Calu3 (cell line): ENCODE measurements around the gene ARL15. TPM values are rescaled to one million over a fixed set of nuclear protein-coding genes. Genes with fewer than 3 reads are reported as not detected.

Source experiments
- BruUV-seq: library from RNA; stranded (reverse); fragments of 400-500 nt; replicated peaks from 2 replicates; lab custom pipeline; 2021; lab: Mats Ljungman, UMichigan
- CTCF ChIA-PET: fragments of 300-600 bp; sonication (Branson Sonifier 250); formaldehyde crosslinking; loops from one replicate; lab custom pipeline; 2022; ENCODE audit warnings: antibody characterized with exemption; lab: Charles Lee
- DNase-seq: peaks from one replicate; pipeline ENCODE4 v3.0.0; 2022
- H3K27ac Mint-ChIP-seq: one replicate; pipeline ENCODE4 v1.8.0; 2022; ENCODE audit warnings: mixed read lengths; ENCODE audit not compliant: unreplicated experiment
- H3K27me3 Mint-ChIP-seq: one replicate; pipeline ENCODE4 v1.8.0; 2022; ENCODE audit warnings: mixed read lengths; ENCODE audit not compliant: unreplicated experiment
- H3K36me3 Mint-ChIP-seq: one replicate; pipeline ENCODE4 v1.8.0; 2022; ENCODE audit warnings: mild to moderate bottlenecking, moderate library complexity, mixed read lengths; ENCODE audit not compliant: insufficient read depth, unreplicated experiment
- H3K4me1 Mint-ChIP-seq: one replicate; pipeline ENCODE4 v1.8.0; 2022; ENCODE audit warnings: mild to moderate bottlenecking, low read depth, mixed read lengths; ENCODE audit not compliant: unreplicated experiment
- H3K4me3 Mint-ChIP-seq: one replicate; pipeline ENCODE4 v1.8.0; 2022; ENCODE audit warnings: mild to moderate bottlenecking, low read depth, moderate library complexity, mixed read lengths; ENCODE audit not compliant: unreplicated experiment
- H3K9me3 Mint-ChIP-seq: one replicate; pipeline ENCODE4 v1.8.0; 2022; ENCODE audit warnings: low read depth, mixed read lengths; ENCODE audit not compliant: unreplicated experiment
- intact Hi-C: fragments of 100-400 bp; cut with micrococcal nuclease; formaldehyde crosslinking; loops from one replicate; pipeline ENCODE4 v1.10.0; 2022; ENCODE audit not compliant: unreplicated experiment
- total RNA-seq: library from RNA; stranded (reverse); gene quantifications from 2 replicates; pipeline ENCODE4 v1.2.3, GENCODE V29; 2022
- TF ChIP-seq, protein P1 (sequence below): fragments of 200-600 bp; IDR thresholded peaks from one replicate; pipeline ENCODE4 v1.8.0; 2022; ENCODE audit warnings: antibody characterized with exemption; ENCODE audit not compliant: unreplicated experiment

The ARL15 gene
- total RNA-seq, 1 experiment from 2014 or later = 15.1 TPM

DNA sequence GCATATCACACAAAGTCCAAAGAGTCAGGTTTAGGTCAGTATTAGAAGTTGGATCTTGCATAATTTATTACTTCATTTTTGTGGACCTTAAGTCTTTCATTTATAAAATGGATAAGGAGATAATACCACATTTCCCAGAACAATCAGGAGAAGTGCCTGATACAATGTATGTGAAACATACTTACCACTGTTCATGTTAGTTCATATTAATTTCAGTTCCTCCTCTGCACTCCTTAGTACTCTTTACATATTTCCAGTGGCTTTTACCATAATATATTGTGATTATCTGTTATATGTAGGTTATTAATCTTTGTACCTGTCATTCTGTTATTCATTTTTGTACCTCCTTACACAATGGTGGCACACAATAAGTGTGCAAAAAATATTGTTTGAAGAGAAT is 214.4 kb downstream of the ARL15 start:
- H3K27ac Mint-ChIP-seq = no peak overlapping the region
- no peaks in the 10 kb centered on the region for H3K9me3 Mint-ChIP-seq
- no peak for DNase-seq
- no peaks in the 10 kb centered on the region for H3K4me1 Mint-ChIP-seq
- BruUV-seq = no TSS peak
- intact Hi-C loops = no loop called here
- no peaks in the 10 kb centered on the region for H3K27me3 Mint-ChIP-seq
- no peak overlapping the region for H3K4me3 Mint-ChIP-seq
- TF ChIP-seq, protein P1, sequence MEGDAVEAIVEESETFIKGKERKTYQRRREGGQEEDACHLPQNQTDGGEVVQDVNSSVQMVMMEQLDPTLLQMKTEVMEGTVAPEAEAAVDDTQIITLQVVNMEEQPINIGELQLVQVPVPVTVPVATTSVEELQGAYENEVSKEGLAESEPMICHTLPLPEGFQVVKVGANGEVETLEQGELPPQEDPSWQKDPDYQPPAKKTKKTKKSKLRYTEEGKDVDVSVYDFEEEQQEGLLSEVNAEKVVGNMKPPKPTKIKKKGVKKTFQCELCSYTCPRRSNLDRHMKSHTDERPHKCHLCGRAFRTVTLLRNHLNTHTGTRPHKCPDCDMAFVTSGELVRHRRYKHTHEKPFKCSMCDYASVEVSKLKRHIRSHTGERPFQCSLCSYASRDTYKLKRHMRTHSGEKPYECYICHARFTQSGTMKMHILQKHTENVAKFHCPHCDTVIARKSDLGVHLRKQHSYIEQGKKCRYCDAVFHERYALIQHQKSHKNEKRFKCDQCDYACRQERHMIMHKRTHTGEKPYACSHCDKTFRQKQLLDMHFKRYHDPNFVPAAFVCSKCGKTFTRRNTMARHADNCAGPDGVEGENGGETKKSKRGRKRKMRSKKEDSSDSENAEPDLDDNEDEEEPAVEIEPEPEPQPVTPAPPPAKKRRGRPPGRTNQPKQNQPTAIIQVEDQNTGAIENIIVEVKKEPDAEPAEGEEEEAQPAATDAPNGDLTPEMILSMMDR = no peak
- CTCF ChIA-PET = no interaction called here
- H3K36me3 Mint-ChIP-seq = no peaks in the 10 kb centered on the region

DNA sequence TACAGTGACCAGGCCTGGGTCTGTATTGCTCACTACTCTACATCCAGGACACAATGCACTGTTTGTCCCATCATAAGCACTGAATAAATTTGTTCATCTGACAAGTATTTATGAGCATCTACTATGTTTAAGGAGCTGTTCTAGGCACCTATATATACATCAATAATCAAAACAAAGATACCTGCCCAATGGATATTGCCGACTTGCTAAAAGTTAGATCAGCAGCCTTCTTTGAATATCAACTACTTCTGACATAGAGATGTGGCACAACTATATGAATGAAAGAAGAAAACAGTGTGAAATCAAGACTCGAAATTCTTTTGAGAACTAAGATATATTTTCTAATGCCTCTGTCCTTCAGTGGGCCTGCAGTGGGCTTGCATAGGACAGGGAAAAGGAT is 215.7 kb downstream of the ARL15 start:
- no peak for DNase-seq
- TF ChIP-seq, protein P1 = no peak
- no TSS peak for BruUV-seq
- Mint-ChIP-seq H3K36me3 (no peaks in the 10 kb centered on the region), H3K27me3 (no peaks in the 10 kb centered on the region), H3K4me3 (no peak overlapping the region), H3K4me1 (no peaks in the 10 kb centered on the region), H3K9me3 (no peaks in the 10 kb centered on the region), H3K27ac (no peak overlapping the region)
- intact Hi-C loops = no loop called here
- CTCF ChIA-PET = no interaction called here

DNA sequence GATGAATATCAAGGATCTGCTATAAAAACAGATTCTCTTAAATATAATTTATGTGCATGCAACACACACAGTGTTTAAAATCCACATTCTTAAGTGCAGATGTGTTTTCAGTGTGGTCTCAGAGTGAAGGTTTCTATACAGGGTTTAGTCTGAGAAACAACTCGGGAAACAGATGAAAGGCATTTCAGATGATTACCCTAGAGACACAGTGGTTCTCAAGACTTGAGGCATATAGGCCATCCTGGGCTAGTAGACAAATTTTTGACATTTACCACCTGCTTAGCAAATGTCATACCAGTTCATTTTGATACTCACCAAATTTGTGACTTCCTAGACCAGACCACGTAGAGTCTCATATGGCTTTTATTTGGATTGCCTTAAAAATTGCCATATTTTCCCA is 216.5 kb downstream of the ARL15 start:
- Mint-ChIP-seq H3K27ac (no peak overlapping the region), H3K9me3 (no peaks in the 10 kb centered on the region), H3K27me3 (no peaks in the 10 kb centered on the region), H3K36me3 (no peaks in the 10 kb centered on the region), H3K4me3 (no peak overlapping the region), H3K4me1 (no peaks in the 10 kb centered on the region)
- TF ChIP-seq, protein P1 = no peak
- no TSS peak for BruUV-seq
- CTCF ChIA-PET = no interaction called here
- no peak for DNase-seq
- intact Hi-C loops = no loop called here

DNA sequence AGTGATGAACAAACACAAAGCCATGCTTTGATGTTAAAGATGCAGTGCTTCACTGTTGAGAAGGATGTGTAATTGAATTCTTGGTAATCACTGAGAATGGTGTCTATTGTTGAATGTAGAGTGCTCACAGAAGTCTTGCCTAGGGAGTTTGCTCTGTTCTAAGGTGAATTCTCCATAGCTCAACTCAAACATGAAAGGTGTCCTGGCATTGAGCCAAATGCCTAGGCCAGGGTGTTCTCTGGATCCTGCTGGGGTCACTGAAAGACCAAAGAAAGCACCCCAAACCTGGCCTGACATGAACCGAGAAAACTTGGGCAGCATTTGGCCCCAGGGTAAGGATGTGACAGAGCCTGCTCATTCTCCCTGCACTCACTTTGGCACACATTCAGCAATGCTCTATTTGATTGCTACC is 217.3 kb downstream of the ARL15 start:
- DNase-seq = no peak
- CTCF ChIA-PET = no interaction called here
- Mint-ChIP-seq H3K36me3 (no peaks in the 10 kb centered on the region), H3K27me3 (no peaks in the 10 kb centered on the region), H3K9me3 (no peaks in the 10 kb centered on the region), H3K27ac (no peak overlapping the region), H3K4me3 (no peak overlapping the region), H3K4me1 (peaks cover 3% of the 10 kb centered on the region)
- BruUV-seq = no TSS peak
- TF ChIP-seq, protein P1 = no peak
- intact Hi-C loops = no loop called here
